GM21526 (cell line): Measurements from ENCODE around the gene CMIP.

ENCODE experiments used
- ATAC-seq: cut with Tn5 transposase; IDR thresholded peaks from one replicate; pipeline ENCODE4 v1.9.1; 2021; ENCODE audit warnings: moderate library complexity; ENCODE audit not compliant: unreplicated experiment, low FRiP score

CMIP gene

GRCh38 chr16:81705261-81705660, 260.7 kb downstream of the CMIP start:
- ATAC-seq: no peak

- no peak for ATAC-seq
Observed at GRCh38 chr16:81706327-81707295, 262.0 kb downstream of the CMIP start.

GRCh38 chr16:81707411-81708265, 263.0 kb downstream of the CMIP start:
- ATAC-seq: no peak

DNA sequence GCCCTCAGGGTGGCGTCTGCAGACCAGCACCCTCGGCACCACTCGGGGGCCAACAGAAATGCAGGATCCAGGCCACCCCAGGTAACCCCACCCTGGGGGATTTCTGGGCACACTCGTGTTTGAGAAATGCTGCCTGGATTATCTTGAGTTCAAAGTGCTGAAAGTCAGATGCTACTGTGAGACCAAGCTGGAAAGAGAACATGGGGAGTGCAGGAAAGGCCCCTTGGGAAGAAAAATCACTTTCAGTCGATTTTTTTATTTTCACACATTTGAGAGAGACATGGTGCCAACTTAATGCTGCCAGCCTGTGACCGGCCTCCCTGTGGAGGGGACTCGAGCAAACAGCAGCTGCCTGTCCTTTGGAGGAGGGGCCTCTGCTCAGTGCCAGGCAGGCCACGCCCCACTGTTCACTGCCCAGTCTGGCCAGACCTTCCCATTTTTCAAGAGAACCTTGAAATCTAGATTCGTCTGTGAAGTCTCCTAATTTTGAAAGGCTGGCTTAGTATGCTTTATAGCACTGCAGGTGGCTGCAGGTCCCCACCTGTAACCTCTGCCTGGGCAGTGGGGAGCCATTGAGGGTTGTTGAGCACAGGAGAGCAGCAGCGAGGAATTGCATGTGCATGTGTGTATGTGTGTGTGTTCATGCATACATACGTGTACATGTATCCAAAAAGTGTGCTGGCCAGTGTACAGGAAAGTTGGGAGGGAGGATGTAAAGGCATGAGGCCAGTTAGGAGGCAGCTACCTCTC, 263.8 kb downstream of the CMIP start:
- no peak for ATAC-seq

- ATAC-seq: no peak
Observed at GRCh38 chr16:81709016-81709900, 264.6 kb downstream of the CMIP start.

DNA sequence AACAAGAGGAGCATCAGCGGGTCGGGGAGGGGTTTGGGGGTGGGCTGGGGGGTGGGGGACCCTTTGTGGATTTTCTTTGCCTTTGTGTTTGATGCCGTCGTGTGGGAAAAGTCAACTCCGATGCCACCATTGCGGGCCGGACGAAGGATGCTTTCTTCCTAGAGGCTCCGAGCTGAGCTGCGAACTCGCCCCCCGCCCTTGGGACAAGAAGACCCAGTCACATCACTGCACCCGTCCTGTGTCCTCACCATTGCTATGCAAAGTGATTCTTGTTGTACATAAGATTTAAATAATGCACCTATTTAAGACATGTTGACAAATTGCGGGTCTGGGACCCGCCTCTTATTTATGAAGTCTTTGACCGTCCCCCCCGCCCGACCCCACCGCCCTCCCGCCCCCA, 265.4 kb downstream of the CMIP start:
- no peak for ATAC-seq

- ATAC-seq: no peak
Observed at GRCh38 chr16:81710596-81710995, 266.0 kb downstream of the CMIP start.

DNA sequence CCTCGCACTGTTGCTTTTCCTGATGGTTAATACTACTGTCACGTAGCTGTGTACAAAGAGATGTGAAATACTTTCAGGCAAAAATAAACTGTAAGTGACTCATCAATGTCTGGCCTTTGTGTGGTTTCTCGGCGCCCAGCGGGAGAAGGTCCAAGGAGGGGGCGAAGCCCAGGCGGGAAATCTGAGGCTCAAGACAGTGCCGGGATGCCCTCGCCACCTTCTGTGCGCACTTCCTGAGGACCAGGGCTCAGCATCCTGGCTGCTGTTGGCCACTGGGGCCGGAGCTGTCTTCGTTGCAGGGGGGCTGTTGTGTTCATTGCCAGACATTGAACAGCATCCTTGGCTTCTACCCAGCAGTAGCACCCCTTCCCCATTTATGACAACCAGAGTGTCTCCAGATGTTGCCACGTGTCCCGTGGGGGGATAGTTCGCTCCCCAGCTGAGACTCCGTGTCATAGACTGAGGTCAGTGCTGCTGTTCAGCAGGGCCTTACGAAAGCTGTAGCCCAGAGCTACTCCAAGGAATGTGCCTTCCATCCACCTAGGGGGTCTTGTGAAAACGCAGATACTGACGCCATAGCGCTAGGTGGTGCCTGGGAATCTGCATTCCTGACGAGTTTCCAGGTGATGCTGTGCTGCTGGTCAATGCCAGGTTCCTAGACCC, 267.2 kb downstream of the CMIP start:
- ATAC-seq: no peak

- no peak for ATAC-seq
Observed at GRCh38 chr16:81712681-81713080, 268.1 kb downstream of the CMIP start.

DNA sequence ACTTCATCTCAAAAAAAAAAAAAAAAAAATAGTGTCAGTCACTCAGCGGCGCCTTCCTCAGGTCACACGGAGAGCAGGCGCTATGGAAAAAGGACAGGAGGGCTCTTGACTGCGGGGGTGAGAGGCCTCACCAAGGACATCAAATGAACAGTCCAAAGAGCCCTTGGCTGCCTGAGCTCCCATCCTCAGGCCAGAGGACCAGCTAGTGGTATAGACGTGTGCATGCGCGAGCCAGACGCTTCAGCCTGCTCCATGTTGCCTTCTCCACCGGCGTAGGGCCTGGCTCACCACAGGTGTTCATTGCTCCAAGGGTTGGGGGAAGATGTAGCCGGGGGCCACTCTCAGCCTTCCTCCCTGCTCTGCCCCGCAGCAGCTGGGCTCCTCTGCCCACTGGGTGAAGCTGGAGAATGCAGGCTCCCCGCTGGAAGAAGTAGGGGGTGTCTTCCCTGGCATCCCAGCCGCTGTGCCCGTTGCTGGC, 268.7 kb downstream of the CMIP start:
- no peak for ATAC-seq

- no peak for ATAC-seq
Observed at GRCh38 chr16:81713796-81714195, 269.2 kb downstream of the CMIP start.

DNA sequence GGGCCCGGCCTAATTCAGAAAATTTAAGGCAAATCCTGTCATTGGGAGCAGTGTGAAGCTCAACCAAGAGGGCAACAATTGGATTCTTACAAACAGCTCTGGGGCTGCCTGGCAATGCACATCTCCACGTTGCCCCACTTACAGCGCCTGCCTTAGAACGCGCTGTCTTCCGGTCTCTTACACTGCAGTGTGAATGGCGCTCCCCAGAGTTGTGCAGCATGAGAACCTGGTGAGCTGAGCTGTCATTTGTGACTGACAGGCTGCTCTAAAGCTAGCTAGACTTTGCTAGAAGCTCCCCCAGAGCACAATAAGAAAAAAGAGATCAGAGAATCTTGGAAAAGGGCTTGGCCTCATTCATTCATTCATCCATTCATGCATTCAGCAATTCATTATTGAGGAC, 270.0 kb downstream of the CMIP start:
- ATAC-seq: no peak

DNA sequence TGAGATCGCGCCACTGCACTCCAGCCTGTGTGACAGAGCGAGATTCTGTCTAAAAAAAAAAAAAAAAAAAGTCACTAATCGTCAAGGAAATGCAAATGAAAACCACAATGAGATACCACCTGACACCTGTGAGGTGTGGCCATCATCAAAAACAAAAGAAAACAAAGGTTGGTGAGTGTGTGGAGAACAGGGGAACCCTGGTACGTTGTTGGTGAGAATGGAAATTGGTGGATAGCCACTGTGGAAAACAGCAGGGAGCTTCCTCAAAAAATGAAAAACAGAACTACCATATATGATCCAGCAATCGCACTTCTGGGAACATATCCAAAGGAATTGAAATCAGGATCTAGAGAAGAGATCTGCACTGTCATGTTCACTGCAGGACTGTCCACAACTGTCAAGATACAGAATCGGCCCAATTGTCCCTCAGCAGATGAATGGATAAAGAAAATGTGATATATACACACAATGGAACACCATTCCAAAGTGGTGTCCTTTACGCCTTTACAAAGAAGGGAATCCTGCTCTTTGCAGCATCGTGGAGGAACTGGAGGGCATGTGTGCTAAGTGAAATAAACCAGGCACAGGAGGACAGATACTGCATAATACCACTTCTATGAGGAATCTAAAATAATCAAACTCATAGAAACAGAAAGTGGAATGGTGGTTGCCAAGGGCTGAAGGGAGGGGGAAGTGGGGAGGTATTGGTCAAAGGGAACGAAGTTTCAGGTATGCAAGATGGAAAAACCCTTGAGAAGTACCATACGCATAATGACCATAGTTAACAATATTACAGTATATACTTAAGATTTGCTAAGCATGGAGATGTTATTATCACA, 271.0 kb downstream of the CMIP start:
- peak; percentile 59 for ATAC-seq

- ATAC-seq: peak; percentile 45
Observed at GRCh38 chr16:81716478-81717225, 272.0 kb downstream of the CMIP start.

- ATAC-seq: no peak
Observed at GRCh38 chr16:81717662-81718189, 273.1 kb downstream of the CMIP start.

DNA sequence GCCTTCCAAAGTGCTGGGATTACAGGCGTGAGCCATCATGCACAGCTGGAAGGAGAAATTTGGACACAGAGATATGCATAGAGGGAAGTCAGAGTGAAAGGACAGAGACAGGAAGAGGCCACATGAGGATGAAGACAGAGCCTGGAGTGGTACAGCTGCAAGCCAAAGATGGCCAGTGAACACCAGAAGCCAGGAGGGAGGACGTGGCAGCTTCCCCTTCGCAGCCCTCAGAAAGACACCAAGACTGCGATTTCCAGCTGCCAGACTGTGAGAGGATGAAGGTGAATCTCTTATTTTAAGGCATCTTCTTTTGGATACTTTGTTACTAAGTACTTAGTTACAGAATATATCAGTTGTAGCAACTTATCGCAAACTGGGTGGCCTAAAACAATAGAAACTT, 274.0 kb downstream of the CMIP start:
- no peak for ATAC-seq

DNA sequence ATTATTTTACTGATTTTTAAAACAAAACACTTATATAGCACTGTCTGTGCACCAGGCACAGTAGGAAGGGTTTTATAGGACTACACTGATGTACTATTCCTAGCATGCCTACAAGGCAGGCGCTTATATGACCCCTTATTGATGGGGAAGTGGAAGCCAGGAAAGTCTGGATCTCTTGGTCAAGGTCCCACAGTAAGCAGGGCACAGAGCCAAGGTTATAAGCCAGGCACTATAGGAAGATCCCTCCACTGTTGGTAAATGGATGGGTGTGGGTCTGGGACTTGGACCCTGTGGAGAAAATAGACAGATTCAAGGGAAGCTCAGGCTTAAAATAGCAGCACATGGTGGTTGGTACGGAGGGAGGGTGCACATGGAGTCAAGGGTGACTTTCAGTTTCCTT, 275.4 kb downstream of the CMIP start:
- ATAC-seq: no peak
